BE2C (cell line): ENCODE results near the gene TRPM3.

Experiments
- DNase-seq: peaks from one replicate; pipeline ENCODE4 v3.0.0-alpha.2; 2020
- H3K27me3 ChIP-seq: fragments of 250-450 bp; sonication (Bioruptor Pico); 2 replicates; pipeline ENCODE4 v1.5.1; 2020; ENCODE audit warnings: mild to moderate bottlenecking
- H3K36me3 ChIP-seq: fragments of 250-450 bp; sonication (Bioruptor Pico); 2 replicates; pipeline ENCODE4 v1.5.1; 2020; ENCODE audit warnings: mild to moderate bottlenecking
- H3K4me1 ChIP-seq: fragments of 250-450 bp; sonication (Bioruptor Pico); 2 replicates; pipeline ENCODE4 v1.5.1; 2020
- H3K4me3 ChIP-seq: 2 replicates; pipeline ENCODE4 v1.5.1; 2011; ENCODE audit warnings: low read depth, low read length
- H3K9me3 ChIP-seq: fragments of 250-450 bp; sonication (Bioruptor Pico); 2 replicates; pipeline ENCODE4 v1.5.1; 2020
- TF ChIP-seq, protein P1 (sequence below): IDR thresholded peaks from 2 replicates; pipeline ENCODE4 v1.5.1; 2012; ENCODE audit warnings: mild to moderate bottlenecking, low read depth, low read length

Gene TRPM3

DNA sequence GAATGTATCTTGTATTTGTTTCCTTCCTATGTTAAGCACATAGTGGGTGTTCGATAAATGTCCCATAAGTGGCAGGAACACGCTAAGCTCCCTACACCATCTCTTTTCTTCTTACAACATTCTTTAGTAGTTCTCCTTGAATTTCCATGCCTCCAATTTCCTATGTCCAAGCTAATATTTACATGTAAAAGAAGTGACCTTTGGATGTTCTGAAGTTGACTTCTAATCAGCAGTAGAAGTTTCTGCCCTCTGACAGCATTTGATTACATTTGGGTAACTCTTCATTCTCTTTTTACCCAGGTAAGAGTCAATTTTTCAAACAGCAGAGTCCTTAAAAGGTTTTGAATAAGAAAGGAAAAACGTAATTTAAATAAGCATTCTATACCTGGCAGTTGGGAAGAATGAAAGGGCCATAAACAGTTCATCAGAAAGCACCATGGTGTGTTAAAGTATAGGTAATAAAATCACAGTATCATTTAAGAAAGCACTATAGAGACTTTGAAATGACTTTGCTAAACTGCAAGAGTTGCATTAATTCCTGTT lies 78.9 kb downstream of the TRPM3 start:
- Histone ChIP-seq H3K27me3 (no peaks in the 10 kb centered on the region), H3K4me1 (peaks cover under 1% of the 10 kb centered on the region), H3K9me3 (no peaks in the 10 kb centered on the region), H3K4me3 (no peak overlapping the region), H3K36me3 (no peaks in the 10 kb centered on the region)
- TF ChIP-seq, protein P1, sequence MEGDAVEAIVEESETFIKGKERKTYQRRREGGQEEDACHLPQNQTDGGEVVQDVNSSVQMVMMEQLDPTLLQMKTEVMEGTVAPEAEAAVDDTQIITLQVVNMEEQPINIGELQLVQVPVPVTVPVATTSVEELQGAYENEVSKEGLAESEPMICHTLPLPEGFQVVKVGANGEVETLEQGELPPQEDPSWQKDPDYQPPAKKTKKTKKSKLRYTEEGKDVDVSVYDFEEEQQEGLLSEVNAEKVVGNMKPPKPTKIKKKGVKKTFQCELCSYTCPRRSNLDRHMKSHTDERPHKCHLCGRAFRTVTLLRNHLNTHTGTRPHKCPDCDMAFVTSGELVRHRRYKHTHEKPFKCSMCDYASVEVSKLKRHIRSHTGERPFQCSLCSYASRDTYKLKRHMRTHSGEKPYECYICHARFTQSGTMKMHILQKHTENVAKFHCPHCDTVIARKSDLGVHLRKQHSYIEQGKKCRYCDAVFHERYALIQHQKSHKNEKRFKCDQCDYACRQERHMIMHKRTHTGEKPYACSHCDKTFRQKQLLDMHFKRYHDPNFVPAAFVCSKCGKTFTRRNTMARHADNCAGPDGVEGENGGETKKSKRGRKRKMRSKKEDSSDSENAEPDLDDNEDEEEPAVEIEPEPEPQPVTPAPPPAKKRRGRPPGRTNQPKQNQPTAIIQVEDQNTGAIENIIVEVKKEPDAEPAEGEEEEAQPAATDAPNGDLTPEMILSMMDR = no peak
- DNase-seq = no peak

DNA sequence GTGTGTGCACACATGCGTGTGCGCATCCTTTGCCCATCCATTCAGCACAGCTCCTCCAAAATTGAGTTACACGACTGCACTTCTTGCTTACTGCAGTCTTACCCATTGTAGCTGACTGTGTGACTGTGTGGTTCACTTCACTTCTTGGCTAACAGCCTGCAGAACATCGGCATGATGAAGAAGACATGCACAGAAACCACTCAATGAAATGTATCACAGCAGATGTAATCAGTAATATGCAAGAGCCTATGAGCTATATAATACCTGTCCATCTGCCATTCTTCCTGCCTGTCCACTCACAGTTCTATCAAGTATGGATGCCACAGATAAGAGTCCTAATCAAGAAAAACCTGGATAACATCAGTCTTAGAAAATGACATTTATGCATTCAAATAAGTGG lies 83.9 kb downstream of the TRPM3 start:
- H3K27me3 ChIP-seq = no peaks in the 10 kb centered on the region
- H3K4me3 ChIP-seq = no peak overlapping the region
- peaks cover 12% of the 10 kb centered on the region for H3K4me1 ChIP-seq
- H3K9me3 ChIP-seq = no peaks in the 10 kb centered on the region
- TF ChIP-seq, protein P1 = no peak
- H3K36me3 ChIP-seq = no peaks in the 10 kb centered on the region
- DNase-seq = peak; percentile 25

DNA sequence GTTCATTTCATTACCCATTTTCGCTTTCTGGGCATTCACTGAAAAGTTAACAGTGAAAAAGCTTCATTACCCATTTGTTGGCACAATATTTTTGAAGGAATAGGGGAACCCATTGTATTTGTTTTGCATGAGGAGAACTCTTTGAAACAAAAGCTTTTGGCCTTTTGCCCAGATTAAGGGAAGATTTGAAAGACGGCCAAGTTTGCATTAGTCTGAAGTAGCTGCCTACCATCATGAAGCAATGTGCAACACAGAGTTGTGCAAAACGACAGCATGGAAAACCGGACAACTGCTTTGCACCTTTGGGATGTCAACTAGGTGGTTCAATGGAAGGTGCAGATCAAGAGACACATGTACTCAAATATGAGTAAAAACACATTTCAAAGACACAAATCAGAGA lies 84.9 kb downstream of the TRPM3 start:
- no peaks in the 10 kb centered on the region for H3K36me3 ChIP-seq
- TF ChIP-seq, protein P1 = no peak
- H3K9me3 ChIP-seq = no peaks in the 10 kb centered on the region
- DNase-seq = peak; percentile 49
- peaks cover 12% of the 10 kb centered on the region for H3K4me1 ChIP-seq
- no peaks in the 10 kb centered on the region for H3K27me3 ChIP-seq
- H3K4me3 ChIP-seq = peak overlapping the region; percentile 12; the same call in 1 of the 2 replicates

DNA sequence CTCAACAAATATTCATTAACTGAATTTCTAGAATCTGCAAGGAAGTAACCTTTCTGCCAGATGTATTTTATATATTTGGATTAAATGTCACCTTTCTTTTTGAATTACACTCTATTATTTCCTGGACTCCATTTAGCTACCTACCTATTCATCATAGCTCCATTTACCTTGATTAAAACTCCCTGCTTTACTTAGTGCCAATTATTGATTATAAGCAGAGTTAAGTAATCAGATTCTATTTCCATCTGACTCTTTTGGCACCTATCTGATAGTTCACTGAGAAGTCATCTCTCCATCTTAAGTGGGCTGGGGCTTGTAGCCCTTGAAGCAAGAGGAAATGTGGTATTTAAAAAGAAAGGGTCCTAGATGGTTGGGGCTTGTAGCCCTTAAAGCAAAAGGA lies 88.6 kb downstream of the TRPM3 start:
- H3K4me3 ChIP-seq = no peak overlapping the region
- H3K27me3 ChIP-seq = no peaks in the 10 kb centered on the region
- H3K9me3 ChIP-seq = no peaks in the 10 kb centered on the region
- TF ChIP-seq, protein P1 = no peak
- H3K36me3 ChIP-seq = no peaks in the 10 kb centered on the region
- peaks cover 12% of the 10 kb centered on the region for H3K4me1 ChIP-seq
- DNase-seq = no peak

DNA sequence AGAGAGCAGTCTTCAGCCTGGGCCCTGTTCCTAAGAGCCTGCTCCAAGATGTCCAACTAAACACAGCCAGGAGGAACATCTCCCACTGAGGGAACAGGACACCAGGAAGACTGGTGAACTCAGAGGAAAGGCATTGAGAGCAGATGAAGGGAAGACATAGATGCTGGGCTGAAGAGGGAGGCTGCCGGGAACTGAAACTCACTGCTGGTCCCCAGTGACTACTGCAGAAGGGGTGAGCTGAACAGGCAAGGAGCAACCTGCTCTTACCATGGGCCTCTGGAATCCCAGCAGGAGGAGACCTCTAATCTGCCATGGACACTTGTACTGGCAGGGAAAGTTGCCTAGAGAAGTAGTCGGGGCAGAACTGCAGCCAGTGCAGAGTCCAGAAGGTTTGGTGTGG lies 95.7 kb downstream of the TRPM3 start:
- no peaks in the 10 kb centered on the region for H3K9me3 ChIP-seq
- TF ChIP-seq, protein P1 = no peak
- no peak for DNase-seq

DNA sequence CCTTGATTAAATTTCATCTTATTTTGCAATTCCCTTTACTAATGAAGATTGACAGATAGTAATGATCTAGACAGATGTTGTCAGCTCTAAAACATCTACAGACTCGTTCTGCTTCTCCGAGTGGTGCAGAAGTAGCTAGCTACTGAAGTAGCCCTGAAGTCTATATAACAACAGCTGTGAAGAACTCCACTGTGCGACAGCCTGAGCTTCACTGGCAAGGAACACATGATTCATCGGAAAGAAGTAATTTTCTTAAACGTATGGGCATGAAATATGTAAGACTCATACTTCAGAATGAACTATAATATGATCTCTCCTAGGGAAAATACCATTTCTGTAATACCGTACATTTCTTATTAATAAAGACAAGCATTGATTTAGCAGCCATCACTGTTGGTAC lies 96.2 kb downstream of the TRPM3 start:
- Histone ChIP-seq H3K9me3 (no peaks in the 10 kb centered on the region), H3K4me3 (no peak overlapping the region), H3K36me3 (no peaks in the 10 kb centered on the region), H3K27me3 (no peaks in the 10 kb centered on the region), H3K4me1 (no peaks in the 10 kb centered on the region)
- TF ChIP-seq, protein P1 = no peak
- DNase-seq = no peak

More for the DNA sequence above, 95.7 kb downstream of the TRPM3 start:
- no peaks in the 10 kb centered on the region for H3K27me3 ChIP-seq
- no peaks in the 10 kb centered on the region for H3K36me3 ChIP-seq
- H3K4me3 ChIP-seq = no peak overlapping the region
- no peaks in the 10 kb centered on the region for H3K4me1 ChIP-seq
